DOHH2 (cell line): ENCODE data around the gene ZNF662.

Experiments used
- H3F3A ChIP-seq: fragments of 200-600 bp; sonication (generic), shearing (Covaris generic); 2 replicates; pipeline ENCODE4 v1.6.0; 2016; ENCODE audit warnings: antibody characterized with exemption, mild to moderate bottlenecking; ENCODE audit not compliant: control insufficient read depth, insufficient read depth
- H3K27ac ChIP-seq: fragments of 200-600 bp; sonication (generic); 2 replicates; pipeline ENCODE4 v1.5.1; 2014; ENCODE audit warnings: low read depth, mild to moderate bottlenecking, low read length, moderate library complexity
- H3K27me3 ChIP-seq: fragments of 200-600 bp; sonication (generic); 2 replicates; pipeline ENCODE4 v1.6.1; 2014; ENCODE audit warnings: mild to moderate bottlenecking, low read length, mixed read lengths; ENCODE audit not compliant: control insufficient read depth
- H3K36me3 ChIP-seq: fragments of 200-600 bp; sonication (generic); 2 replicates; pipeline ENCODE4 v1.6.1; 2014; ENCODE audit warnings: mild to moderate bottlenecking, low read length, moderate library complexity, mixed read lengths; ENCODE audit not compliant: control insufficient read depth
- H3K4me1 ChIP-seq: fragments of 200-600 bp; sonication (generic); 2 replicates; pipeline ENCODE4 v1.6.1; 2014; ENCODE audit warnings: mild to moderate bottlenecking, low read length, mixed read lengths; ENCODE audit not compliant: control insufficient read depth
- H3K4me2 ChIP-seq: fragments of 200-600 bp; sonication (generic); 2 replicates; pipeline ENCODE4 v1.6.0; 2014; ENCODE audit warnings: mild to moderate bottlenecking, low read length, moderate library complexity
- H3K4me3 ChIP-seq: fragments of 200-600 bp; sonication (generic); 2 replicates; pipeline ENCODE4 v1.5.1; 2014; ENCODE audit warnings: mild to moderate bottlenecking, low read length, mixed read lengths
- H3K79me2 ChIP-seq: fragments of 200-600 bp; sonication (generic); 2 replicates; pipeline ENCODE4 v1.6.1; 2014; ENCODE audit warnings: mild to moderate bottlenecking, low read length, mixed read lengths; ENCODE audit not compliant: control insufficient read depth
- H3K9me2 ChIP-seq: fragments of 200-600 bp; sonication (generic); replicated peaks from 2 replicates; pipeline ENCODE4 v1.6.1; 2014; ENCODE audit warnings: mild to moderate bottlenecking, low read length, mixed read lengths; ENCODE audit not compliant: control insufficient read depth
- H3K9me3 ChIP-seq: fragments of 200-600 bp; sonication (generic); 2 replicates; pipeline ENCODE4 v1.6.1; 2014; ENCODE audit warnings: antibody characterized with exemption, low read length, mixed read lengths; ENCODE audit not compliant: control insufficient read depth, insufficient read depth
- H4K20me1 ChIP-seq: fragments of 200-600 bp; sonication (generic); 2 replicates; pipeline ENCODE4 v1.6.0; 2014; ENCODE audit warnings: low read depth, mild to moderate bottlenecking, antibody characterized with exemption, low read length, moderate library complexity; ENCODE audit not compliant: control insufficient read depth, insufficient read depth
- EZH2phosphoT487 ChIP-seq: fragments of 200-600 bp; sonication (generic); IDR thresholded peaks from 2 replicates; pipeline ENCODE4 v1.6.1; 2017; ENCODE audit warnings: borderline replicate concordance, mild to moderate bottlenecking, antibody characterized with exemption, low read length, moderate library complexity, mixed read lengths
- TF ChIP-seq, protein P1 (sequence below): fragments of 200-600 bp; sonication (generic); IDR thresholded peaks from one replicate; pipeline ENCODE4 v1.5.1; 2014; ENCODE audit warnings: antibody characterized with exemption, mild to moderate bottlenecking, low read depth, low read length; ENCODE audit not compliant: poor library complexity, severe bottlenecking

Gene ZNF662

GRCh38 chr3:42946050-42946449 is 40.1 kb downstream of the ZNF662 start:
- Histone ChIP-seq H3K36me3 (no peaks in the 10 kb centered on the region), H3F3A (no peaks in the 10 kb centered on the region), H3K4me1 (no peaks in the 10 kb centered on the region), H3K4me3 (no peak overlapping the region), H3K9me2 (no peaks in the 10 kb centered on the region), H3K4me2 (no peak overlapping the region), H4K20me1 (no peaks in the 10 kb centered on the region), H3K27ac (no peak overlapping the region), H3K9me3 (no peaks in the 10 kb centered on the region), H3K79me2 (no peaks in the 10 kb centered on the region), H3K27me3 (peaks cover 8% of the 10 kb centered on the region)
- TF ChIP-seq EZH2phosphoT487, result no peak

DNA sequence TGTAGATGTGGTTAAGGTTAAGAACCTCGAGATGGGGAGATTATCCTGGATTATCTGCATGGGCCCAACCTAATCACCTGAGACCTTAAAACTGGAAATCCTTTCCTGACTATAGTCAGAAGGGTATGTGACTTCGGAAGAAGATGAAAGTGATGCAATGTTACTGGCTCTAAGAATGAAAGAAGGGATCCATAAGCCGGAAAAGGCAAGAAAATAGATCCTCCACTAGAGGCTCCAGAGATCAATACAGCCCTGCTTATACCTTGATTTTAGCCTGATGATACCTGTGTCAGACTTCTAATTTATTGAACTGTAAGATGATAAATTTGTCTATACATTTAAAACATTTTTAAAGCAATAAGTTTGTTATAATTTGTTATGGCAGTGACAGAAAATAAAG is 51.6 kb downstream of the ZNF662 start:
- TF ChIP-seq, protein P1, sequence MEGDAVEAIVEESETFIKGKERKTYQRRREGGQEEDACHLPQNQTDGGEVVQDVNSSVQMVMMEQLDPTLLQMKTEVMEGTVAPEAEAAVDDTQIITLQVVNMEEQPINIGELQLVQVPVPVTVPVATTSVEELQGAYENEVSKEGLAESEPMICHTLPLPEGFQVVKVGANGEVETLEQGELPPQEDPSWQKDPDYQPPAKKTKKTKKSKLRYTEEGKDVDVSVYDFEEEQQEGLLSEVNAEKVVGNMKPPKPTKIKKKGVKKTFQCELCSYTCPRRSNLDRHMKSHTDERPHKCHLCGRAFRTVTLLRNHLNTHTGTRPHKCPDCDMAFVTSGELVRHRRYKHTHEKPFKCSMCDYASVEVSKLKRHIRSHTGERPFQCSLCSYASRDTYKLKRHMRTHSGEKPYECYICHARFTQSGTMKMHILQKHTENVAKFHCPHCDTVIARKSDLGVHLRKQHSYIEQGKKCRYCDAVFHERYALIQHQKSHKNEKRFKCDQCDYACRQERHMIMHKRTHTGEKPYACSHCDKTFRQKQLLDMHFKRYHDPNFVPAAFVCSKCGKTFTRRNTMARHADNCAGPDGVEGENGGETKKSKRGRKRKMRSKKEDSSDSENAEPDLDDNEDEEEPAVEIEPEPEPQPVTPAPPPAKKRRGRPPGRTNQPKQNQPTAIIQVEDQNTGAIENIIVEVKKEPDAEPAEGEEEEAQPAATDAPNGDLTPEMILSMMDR, result no peak
- TF ChIP-seq EZH2phosphoT487, result no peak
- Histone ChIP-seq H3K27me3 (no peaks in the 10 kb centered on the region), H4K20me1 (no peaks in the 10 kb centered on the region), H3K4me1 (no peaks in the 10 kb centered on the region), H3K79me2 (no peaks in the 10 kb centered on the region), H3F3A (no peaks in the 10 kb centered on the region), H3K27ac (no peak overlapping the region), H3K4me3 (no peak overlapping the region), H3K36me3 (no peaks in the 10 kb centered on the region), H3K9me2 (no peaks in the 10 kb centered on the region), H3K9me3 (no peaks in the 10 kb centered on the region), H3K4me2 (no peak overlapping the region)

- Histone ChIP-seq H3K4me3 (no peak overlapping the region), H3K4me1 (no peaks in the 10 kb centered on the region), H3K9me2 (no peaks in the 10 kb centered on the region), H4K20me1 (no peaks in the 10 kb centered on the region), H3K79me2 (no peaks in the 10 kb centered on the region), H3K27me3 (no peaks in the 10 kb centered on the region), H3F3A (no peaks in the 10 kb centered on the region), H3K36me3 (no peaks in the 10 kb centered on the region), H3K4me2 (no peak overlapping the region), H3K27ac (no peak overlapping the region), H3K9me3 (no peaks in the 10 kb centered on the region)
- TF ChIP-seq, protein P1, result no peak
- no peak for TF ChIP-seq EZH2phosphoT487
Observed at GRCh38 chr3:42960282-42960681, 54.3 kb downstream of the ZNF662 start.

DNA sequence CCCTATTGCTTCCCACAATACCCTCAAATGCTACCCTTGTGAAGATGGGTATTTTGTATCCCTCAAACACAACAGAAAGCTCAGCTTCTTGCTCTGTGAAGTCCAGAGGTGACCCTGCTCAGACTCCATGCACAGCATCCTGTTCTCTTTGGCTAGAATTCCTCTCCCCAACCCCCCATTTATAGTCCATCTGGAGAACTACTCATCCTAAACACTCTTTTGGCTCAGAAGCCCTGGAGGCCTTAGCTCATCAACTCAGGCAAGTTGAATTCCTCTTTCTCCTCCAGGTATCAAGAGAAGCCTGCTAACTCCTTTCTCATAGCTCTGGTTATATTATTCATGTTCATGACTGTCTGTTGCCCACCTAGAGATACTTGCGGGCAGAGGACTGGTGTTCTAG is 54.8 kb downstream of the ZNF662 start:
- TF ChIP-seq EZH2phosphoT487, result no peak
- TF ChIP-seq, protein P1, result no peak
- Histone ChIP-seq H3K4me1 (no peaks in the 10 kb centered on the region), H3K9me2 (no peaks in the 10 kb centered on the region), H3K27ac (no peak overlapping the region), H3K4me2 (no peak overlapping the region), H3K9me3 (no peaks in the 10 kb centered on the region), H3K4me3 (no peak overlapping the region), H4K20me1 (no peaks in the 10 kb centered on the region), H3K79me2 (no peaks in the 10 kb centered on the region), H3K36me3 (no peaks in the 10 kb centered on the region), H3K27me3 (no peaks in the 10 kb centered on the region), H3F3A (no peaks in the 10 kb centered on the region)
